Thyroid gland (tissue), 4 donors: ENCODE data around the gene RNF13.

Experiments
- CTCF ChIP-seq, 6 experiments: fragments of 200-600 bp in 3 of 6; fragments of 450-650 bp in 3 of 6; sonication (generic) in 3 of 6; IDR thresholded peaks; one replicate each; pipeline ENCODE4 v1.5.1; 2016 to 2019; ENCODE audit warnings: antibody characterized with exemption in 6 of 6, mild to moderate bottlenecking in 2 of 6, inconsistent platforms in 1 of 6, moderate library complexity in 1 of 6
- POLR2A ChIP-seq, 2 donors: fragments of 450-650 bp; IDR thresholded peaks; one replicate each; pipeline ENCODE4 v1.6.1; 2017; ENCODE audit warnings: antibody characterized with exemption in 2 of 2, mild to moderate bottlenecking in 2 of 2, moderate library complexity in 1 of 2

DNA sequence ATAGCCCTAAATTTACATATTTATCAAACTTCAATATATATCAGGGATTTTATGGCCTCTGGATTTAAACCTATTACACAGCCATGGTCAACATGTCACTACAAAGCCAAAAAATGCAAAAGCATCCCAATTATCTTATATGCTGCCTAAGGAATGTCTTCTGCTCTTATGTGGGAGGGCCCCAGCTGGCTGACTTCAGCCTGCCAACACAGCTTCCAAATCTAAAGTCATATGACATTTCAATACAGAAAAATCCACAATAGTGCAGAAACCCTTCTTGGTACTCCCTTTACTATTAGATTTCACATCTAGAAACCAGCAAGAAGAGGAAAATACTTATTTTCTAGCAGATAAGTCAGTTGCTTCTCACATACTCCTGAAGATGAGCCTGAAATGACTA, 151.3 kb downstream of the RNF13 start:
- TF ChIP-seq CTCF (IDR thresholded peaks at IDR 0.05) (no peak), POLR2A (IDR thresholded peaks at IDR 0.05) (no peak)
